IPS DF 19.7 (cell line): ENCODE data around the gene VPREB1.
"Not testable (repeated sequence)": the region's sequence is repeated elsewhere in the genome, so short reads cannot be mapped to it uniquely, and the experiment has no call there.

ENCODE experiments used
- DNase-seq: peaks from one replicate; pipeline ENCODE4 v3.0.0-alpha.2; 2013; ENCODE audit warnings: low read depth, low spot score

VPREB1 gene

GRCh38 chr22:22214819-22215329, 29.7 kb upstream of the VPREB1 start:
- DNase-seq, result no peak

DNA sequence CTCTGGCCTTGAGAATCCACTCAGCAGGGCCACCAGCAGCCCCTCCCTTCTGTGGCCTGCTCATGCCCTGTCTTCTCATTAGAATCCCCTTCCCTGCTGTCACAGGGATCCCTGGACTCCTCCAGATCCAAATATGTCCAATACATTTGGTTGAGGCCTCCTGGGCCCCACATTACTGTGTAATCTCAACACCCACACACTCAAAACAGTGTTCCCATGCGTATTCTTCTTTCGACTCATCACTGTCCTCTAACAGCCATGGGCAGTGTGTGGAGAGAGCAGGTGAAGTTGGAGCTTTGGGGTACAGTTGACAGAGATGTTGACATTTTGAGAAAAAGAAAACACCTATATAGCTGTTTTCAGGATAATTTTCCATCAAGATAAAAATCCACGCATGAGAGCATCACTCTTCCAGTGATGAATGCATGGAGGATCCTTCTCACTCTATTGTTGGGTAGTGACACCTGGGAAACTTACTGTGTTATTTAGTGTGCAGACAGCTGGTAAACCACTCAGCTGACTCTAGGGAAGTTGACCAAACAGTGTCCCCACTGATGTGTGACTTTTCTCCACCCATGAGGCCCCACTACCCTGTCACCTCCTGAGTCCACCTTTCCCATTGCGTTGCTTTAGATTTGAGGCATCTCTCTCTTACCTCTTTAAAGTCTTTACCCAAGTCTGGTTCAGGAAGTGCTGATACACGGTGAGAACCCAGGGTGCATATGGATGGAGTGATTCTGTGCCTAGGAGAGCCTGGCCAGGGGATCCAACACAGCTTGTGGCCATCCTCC, 28.7 kb upstream of the VPREB1 start:
- DNase-seq, result no peak

GRCh38 chr22:22216450-22216959, 28.1 kb upstream of the VPREB1 start:
- no peak for DNase-seq

DNA sequence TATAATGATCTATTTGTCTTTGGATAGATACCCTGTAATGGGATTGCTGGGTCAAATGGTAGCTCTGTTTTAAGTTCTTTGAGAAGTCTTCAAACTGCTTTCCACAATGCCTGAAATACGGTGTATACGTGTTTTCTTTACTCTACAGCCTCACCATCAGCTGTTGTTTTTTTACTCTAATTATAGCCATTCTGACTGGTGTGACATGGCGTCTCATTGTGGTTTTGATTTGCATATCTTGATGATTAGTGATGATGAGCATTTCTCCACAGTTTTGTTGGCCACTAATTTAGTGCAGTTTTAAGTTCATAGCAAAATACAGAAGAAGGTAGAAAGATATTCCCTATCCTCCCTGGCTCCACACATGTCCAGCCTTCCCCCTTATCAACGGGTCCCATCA, 26.3 kb upstream of the VPREB1 start:
- no peak for DNase-seq

DNA sequence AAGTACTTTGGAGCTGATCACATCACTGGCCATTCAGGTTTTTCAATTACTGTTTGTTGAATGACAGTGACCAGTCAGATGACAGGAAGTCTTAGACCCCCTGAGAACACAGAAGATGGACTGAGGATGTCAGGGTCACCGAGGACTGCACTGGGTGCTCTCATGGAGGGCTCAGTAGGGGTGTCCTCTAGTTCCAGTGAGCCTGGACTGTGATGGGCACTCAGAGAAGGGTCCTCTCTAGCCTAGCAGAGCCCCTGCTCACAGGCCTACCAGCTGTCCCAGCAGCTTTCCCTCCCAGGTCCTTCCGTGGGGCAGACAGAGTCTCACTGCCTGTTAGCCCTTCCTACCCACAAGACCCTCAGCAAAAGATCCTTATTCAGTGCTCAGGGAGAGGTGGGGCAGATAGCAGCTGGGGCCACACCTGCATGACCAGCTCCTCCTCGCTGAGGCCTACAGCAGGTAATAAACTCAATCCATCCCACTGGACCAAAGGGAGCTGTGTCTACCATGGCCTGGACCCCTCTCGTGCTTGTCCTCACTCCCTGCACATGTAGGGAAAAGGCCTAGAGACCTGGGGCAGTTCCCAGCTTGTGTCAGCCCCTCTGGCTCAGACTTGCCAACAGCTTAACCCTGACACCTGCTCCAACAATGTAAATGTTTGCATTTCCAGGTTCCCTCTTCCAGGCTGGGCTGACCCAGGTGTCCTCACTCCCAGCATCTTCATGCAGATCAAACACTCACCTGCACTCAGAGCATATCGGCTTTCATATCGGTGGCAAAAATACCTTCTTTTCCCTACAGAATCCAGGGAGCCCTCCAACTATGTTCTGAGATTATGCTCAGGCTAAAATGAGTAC, 25.2 kb upstream of the VPREB1 start:
- DNase-seq, result no peak

- not testable (repeated sequence) for DNase-seq
Measured at GRCh38 chr22:22221043-22221442, 23.5 kb upstream of the VPREB1 start.

DNA sequence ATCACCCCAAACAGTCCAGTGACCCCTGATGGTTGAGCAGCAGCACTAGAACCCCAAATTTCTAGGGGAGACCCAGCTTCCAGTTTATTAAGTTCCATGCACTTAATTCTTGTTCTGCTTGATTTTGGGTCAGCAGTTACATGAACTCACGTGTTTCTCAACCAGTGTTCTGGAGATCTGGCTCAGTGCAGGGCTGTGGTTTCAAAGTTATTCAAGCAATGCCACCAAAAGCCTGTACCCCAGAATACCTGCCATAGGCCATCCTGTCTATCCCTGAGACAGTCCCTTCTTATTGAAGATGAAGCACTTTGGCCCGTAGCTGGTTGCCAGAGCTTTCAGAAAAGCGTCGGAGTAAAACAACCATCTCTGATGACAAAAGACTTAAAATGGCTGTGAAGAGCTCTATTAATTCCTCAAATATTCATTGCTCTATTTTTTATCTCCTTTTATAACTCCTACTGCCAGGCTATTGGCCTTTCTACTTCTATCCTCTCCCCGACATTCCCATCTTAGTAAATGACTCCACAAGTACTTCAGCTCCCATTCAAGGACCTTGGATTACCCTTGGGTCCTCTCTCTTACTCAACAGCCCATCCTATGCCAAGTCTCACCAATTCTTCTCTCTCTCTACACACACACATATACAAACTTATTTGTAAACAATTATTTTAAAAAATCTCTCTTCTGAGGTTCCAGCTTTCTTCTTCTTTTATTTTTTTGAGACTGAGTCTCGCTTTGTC, 18.0 kb upstream of the VPREB1 start:
- no peak for DNase-seq

DNA sequence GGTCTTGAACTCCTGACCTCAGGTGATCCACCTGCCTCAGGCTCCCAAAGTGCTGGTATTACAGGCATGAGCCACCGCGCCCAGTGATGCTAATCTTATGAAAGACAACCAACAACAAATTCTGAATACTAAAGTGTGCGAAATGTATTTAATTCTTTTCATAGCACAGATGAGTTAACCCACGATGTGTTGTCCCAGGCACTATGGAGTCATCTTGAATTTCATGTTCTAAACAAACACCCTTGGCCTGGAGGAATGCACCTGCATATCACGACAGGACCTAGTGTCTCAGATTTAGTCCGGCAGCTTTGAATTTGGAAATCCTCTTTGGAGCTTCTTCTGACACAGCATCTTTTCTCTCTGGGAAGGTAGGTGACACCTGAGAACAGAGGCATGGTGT, 16.2 kb upstream of the VPREB1 start:
- DNase-seq, result no peak

DNA sequence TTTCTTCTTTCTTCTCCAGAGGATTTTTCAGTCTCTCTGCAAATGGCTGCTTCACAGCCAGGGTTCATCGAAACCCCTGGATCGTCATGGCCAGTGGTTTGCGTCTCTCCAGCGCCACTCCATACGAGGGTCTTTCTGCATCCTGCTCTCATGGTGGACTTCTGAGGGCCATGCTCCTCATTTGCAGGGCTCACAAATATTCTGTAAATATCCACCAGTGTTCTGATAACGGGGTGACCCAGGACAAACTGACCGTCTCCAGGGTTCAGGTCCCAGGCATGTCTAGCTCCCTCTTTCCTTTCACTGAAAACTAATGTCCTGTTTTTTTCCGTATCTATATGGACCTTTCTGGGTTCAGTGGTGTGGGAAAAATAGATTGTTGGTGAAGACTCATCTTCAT, 15.7 kb upstream of the VPREB1 start:
- DNase-seq, result no peak

DNA sequence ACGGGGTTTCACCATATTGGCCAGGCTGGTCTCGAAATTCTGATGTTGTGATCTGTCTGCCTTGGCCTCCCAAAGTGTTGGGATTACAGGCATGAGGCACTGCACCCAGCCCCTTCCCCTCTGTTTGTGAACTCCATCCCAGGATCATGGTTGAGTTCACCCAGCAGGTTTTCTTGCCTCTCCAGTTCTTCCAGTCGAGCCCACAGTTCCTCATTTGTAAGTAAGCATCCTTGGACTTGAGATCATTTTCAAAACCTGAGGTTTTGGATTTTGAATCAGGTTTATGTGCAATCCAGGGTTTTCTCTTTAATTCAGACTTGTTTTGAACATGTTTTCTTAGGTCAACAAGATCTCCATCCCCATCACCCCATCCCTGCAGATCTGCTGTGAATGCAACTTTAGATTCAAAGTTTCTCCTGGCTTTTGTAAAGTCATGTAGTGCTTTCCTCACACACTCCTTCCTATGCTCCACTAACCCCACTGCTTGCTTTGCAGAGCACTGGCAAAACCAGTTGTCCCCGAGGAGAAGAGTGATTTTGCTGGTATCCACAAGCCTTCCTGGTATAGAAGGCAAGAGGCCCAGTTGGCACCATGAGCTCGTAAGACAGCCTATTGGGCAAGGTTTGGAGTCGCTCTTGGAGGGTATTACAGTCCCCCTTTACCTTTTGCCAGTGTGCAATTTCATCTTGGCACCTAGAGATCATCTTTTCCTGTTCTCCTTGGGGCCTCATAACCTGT, 14.7 kb upstream of the VPREB1 start:
- no peak for DNase-seq

DNA sequence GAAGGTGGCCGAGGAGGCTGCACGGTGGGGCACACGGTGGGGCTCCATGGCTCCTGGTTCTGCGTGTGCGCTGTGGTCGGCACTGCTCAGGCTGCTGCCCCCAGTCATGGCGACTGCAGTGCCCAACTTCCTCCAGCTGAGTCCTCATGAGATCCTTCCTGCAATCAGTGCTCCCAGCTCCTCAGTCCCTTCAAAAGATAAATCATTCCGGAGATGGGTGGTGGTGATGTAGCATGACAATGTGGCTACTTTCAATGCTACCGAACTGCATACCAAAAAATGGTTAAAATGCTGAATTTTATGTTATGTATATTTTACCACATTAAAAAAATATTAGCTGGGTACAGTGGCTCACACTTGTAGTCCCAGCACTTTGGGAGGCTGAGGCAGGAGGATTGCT, 14.1 kb upstream of the VPREB1 start:
- DNase-seq, result no peak

GRCh38 chr22:22233081-22233480, 11.5 kb upstream of the VPREB1 start:
- no peak for DNase-seq

DNA sequence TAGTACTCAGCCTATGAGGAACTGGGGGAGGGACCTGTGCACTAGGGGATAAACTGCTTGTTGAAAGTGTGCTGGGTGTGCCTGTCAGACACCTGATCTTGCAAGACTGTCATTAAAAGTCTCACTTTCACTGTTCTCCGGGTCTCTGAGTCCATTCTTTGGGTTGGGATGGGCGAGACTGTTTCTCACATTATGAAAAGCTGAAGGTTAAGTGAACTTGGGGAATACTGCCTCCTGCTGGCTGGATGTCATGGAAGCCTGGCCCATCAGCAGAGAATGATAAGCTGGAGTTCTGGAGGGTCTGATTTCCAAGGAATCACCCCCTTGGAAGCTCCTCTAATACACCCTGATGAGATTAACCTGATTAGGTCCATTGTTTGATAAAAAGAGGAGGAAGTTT, 9.0 kb upstream of the VPREB1 start:
- peak; percentile 5 for DNase-seq

GRCh38 chr22:22237521-22237920, 7.1 kb upstream of the VPREB1 start:
- no peak for DNase-seq

GRCh38 chr22:22239311-22239939, 5.2 kb upstream of the VPREB1 start:
- no peak for DNase-seq

- DNase-seq, result no peak
Measured at GRCh38 chr22:22241554-22241898, 3.1 kb upstream of the VPREB1 start.

DNA sequence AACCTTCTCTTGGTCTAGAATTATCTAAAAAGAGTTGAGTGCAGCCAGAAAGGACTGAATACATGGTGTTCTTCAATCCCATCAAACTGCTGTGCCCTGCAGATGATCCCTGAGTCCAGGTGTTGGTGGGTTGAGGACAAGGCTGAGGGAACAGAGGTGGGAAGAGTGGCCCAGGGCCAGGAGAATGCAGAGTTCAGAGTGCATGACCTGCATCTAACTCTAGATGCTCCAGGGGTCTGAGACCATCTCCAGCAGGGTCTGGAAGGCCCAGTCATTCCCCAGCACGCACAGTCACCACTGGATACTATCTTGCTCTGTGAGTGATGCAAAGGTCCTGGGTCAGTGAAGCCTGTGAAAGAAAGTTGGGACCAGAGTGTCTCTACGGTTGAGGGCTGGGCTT, 2.1 kb upstream of the VPREB1 start:
- DNase-seq, result no peak

DNA sequence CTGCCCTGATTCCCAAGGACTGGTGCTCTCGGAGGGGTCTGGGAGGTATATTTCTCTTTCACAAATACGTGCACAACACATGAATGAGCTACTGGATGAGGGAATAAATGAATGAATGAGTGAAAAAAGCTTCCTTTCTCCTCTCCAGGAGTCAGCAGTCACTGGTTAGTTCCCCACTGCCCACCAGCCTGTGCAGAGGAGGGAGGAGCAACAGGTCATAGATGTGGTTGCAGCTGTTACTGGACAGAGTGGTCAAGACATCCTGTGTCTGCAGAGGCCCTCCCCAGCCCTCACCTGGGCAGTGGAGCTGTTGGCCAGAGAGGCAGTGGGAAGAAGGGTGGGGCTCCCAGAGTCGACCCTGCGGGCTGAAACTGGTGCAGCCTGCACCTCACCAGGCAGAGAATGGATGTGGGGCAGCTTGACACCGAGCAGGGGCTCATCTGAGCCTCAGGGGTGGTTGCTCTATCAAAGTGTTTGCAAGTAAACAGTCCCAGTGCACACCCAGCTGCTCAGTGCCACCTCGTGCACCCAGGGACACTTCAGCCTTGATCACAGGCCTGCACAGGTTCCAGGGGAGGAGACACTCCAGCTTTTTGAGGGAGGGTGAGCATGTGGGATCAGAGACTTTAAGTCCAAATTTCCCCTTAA, 1.4 kb upstream of the VPREB1 start:
- no peak for DNase-seq

GRCh38 chr22:22245256-22245909, 797 bp downstream of the VPREB1 start:
- DNase-seq, result no peak
